Sigmoid colon (tissue), 4 donors: ENCODE measurements around the gene UBASH3B.

ENCODE experiments used
- EP300 ChIP-seq, 4 donors: sonication (generic); formaldehyde crosslinking; IDR thresholded peaks; one replicate each; pipeline ENCODE4 v1.6.1; 2017; ENCODE audit warnings: antibody characterized with exemption in 4 of 4
- POLR2A ChIP-seq, 2 donors: fragments of 450-650 bp; IDR thresholded peaks; one replicate each; pipeline ENCODE4 v1.6.1; 2016; ENCODE audit warnings: antibody characterized with exemption in 2 of 2, mild to moderate bottlenecking in 2 of 2, moderate library complexity in 2 of 2
- POLR2AphosphoS5 ChIP-seq, 4 donors: sonication (generic); formaldehyde crosslinking; IDR thresholded peaks; one replicate each; pipeline ENCODE4 v1.6.1; 2017; ENCODE audit warnings: antibody characterized with exemption in 4 of 4
- TF ChIP-seq, protein P1 (sequence below), 4 experiments: fragments of 450-650 bp in 3 of 4; fragments of 200-600 bp in 1 of 4; IDR thresholded peaks; one replicate each; pipeline ENCODE4 v1.5.1; 2016 to 2019; ENCODE audit warnings: antibody characterized with exemption in 4 of 4, mild to moderate bottlenecking in 3 of 4, moderate library complexity in 2 of 4

DNA sequence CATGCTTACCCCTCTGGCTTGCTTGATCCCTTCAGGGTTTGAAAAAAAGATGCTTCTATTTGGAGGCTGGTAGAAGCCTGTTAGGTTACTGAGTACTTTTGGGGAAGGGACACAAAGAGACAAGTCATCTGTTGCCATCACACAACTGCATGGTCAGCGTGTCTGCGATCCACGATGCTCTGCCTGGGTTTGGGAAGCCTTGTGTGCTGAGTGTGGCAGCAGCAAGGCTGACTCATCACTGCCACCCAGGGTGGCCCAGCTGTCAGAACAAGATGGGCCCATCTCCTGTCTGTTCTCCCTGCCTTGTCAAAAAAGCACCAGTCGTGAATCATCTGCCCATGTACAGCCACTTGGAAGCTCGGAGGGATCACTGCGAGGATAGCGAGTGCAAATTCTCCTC is 26.2 kb downstream of the UBASH3B start:
- no peak for TF ChIP-seq POLR2AphosphoS5 (IDR thresholded peaks at IDR 0.05)
- TF ChIP-seq POLR2A (IDR thresholded peaks at IDR 0.05) = no peak
- TF ChIP-seq, protein P1, sequence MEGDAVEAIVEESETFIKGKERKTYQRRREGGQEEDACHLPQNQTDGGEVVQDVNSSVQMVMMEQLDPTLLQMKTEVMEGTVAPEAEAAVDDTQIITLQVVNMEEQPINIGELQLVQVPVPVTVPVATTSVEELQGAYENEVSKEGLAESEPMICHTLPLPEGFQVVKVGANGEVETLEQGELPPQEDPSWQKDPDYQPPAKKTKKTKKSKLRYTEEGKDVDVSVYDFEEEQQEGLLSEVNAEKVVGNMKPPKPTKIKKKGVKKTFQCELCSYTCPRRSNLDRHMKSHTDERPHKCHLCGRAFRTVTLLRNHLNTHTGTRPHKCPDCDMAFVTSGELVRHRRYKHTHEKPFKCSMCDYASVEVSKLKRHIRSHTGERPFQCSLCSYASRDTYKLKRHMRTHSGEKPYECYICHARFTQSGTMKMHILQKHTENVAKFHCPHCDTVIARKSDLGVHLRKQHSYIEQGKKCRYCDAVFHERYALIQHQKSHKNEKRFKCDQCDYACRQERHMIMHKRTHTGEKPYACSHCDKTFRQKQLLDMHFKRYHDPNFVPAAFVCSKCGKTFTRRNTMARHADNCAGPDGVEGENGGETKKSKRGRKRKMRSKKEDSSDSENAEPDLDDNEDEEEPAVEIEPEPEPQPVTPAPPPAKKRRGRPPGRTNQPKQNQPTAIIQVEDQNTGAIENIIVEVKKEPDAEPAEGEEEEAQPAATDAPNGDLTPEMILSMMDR (IDR thresholded peaks at IDR 0.05) = no peak
- TF ChIP-seq EP300 (IDR thresholded peaks at IDR 0.05) = no peak
